Liver (tissue), 9 donors: ENCODE measurements around the gene PLA2G5. TPM values are rescaled to one million over a fixed set of nuclear protein-coding genes. Genes with fewer than 3 reads are reported as not detected.

Experiments used
- DNase-seq: peaks from one replicate; pipeline ENCODE4 v3.0.0-alpha.2; 2017; ENCODE audit warnings: low spot score
- H3K27ac ChIP-seq, 2 donors: one replicate each; pipeline ENCODE4 v1.7.0; 2013; ENCODE audit warnings: inconsistent platforms in 2 of 2, low read length in 2 of 2, control low read depth in 1 of 2, low read depth in 1 of 2, mild to moderate bottlenecking in 1 of 2
- H3K27me3 ChIP-seq, 4 donors: one replicate each; pipeline versions ENCODE4 v1.6.1 to v1.7.0; 2013; ENCODE audit warnings: low read length in 3 of 4, inconsistent platforms in 1 of 4, mild to moderate bottlenecking in 1 of 4, moderate library complexity in 1 of 4; ENCODE audit not compliant: control insufficient read depth in 4 of 4, insufficient read depth in 4 of 4
- H3K36me3 ChIP-seq, 4 donors: one replicate each; pipeline versions ENCODE4 v1.6.1 to v1.7.0; 2013; ENCODE audit warnings: low read length in 3 of 4, mild to moderate bottlenecking in 3 of 4, low read depth in 1 of 4, moderate library complexity in 1 of 4; ENCODE audit not compliant: control insufficient read depth in 4 of 4, insufficient read depth in 3 of 4
- H3K4me1 ChIP-seq, 4 donors: one replicate each; pipeline versions ENCODE4 v1.6.1 to v1.7.0; 2013; ENCODE audit warnings: low read length in 3 of 4, mild to moderate bottlenecking in 3 of 4, moderate library complexity in 1 of 4; ENCODE audit not compliant: control insufficient read depth in 4 of 4, insufficient read depth in 4 of 4
- H3K4me3 ChIP-seq, 3 donors: one replicate each; pipeline versions ENCODE4 v1.6.1 to v1.7.0; 2013; ENCODE audit warnings: low read length in 3 of 3, control low read depth in 1 of 3, low read depth in 1 of 3, mild to moderate bottlenecking in 1 of 3
- H3K9ac ChIP-seq, 2 donors: one replicate each; pipeline ENCODE4 v1.7.0; 2013; ENCODE audit warnings: low read length in 2 of 2, mild to moderate bottlenecking in 2 of 2, moderate library complexity in 2 of 2, control low read depth in 1 of 2, low read depth in 1 of 2
- H3K9me3 ChIP-seq, 4 donors: one replicate each; pipeline versions ENCODE4 v1.6.1 to v1.7.0; 2013; ENCODE audit warnings: low read length in 3 of 4; ENCODE audit not compliant: control insufficient read depth in 4 of 4
- CTCF ChIP-seq: fragments of 150-350 bp; IDR thresholded peaks from 2 replicates; pipeline ENCODE4 v1.5.1; 2017; ENCODE audit warnings: improper control_type of control experiment, low read depth, low read length; ENCODE audit not compliant: missing input control
- EGR1 ChIP-seq, 2 donors: IDR thresholded peaks; 2 replicates each; pipeline ENCODE4 v1.6.1; 2016 to 2018; ENCODE audit warnings: antibody characterized with exemption in 2 of 2, low read depth in 2 of 2
- FOXA1 ChIP-seq: IDR thresholded peaks from 2 replicates; pipeline ENCODE4 v1.6.1; 2016; ENCODE audit warnings: antibody characterized with exemption
- HNF4G ChIP-seq: IDR thresholded peaks from 2 replicates; pipeline ENCODE4 v1.6.1; 2016; ENCODE audit warnings: antibody characterized with exemption
- JUND ChIP-seq, 2 donors: IDR thresholded peaks; 2 replicates each; pipeline ENCODE4 v1.6.1; 2016; ENCODE audit warnings: antibody characterized with exemption in 2 of 2
- NR2F2 ChIP-seq: IDR thresholded peaks from 2 replicates; pipeline ENCODE4 v1.6.1; 2016; ENCODE audit warnings: antibody characterized with exemption
- RAD21 ChIP-seq, 2 donors: IDR thresholded peaks; 2 replicates each; pipeline ENCODE4 v1.6.1; 2016; ENCODE audit warnings: antibody characterized with exemption in 2 of 2, mild to moderate bottlenecking in 2 of 2
- RXRA ChIP-seq, 2 donors: IDR thresholded peaks; 2 replicates each; pipeline ENCODE4 v1.6.1; 2017 to 2018; ENCODE audit warnings: antibody characterized with exemption in 2 of 2, mild to moderate bottlenecking in 1 of 2
- SP1 ChIP-seq: IDR thresholded peaks from 2 replicates; pipeline ENCODE4 v1.6.1; 2018; ENCODE audit warnings: antibody characterized with exemption, mild to moderate bottlenecking
- TAF1 ChIP-seq: conservative IDR thresholded peaks from 2 replicates; pipeline ENCODE4 v1.6.1; 2016; ENCODE audit warnings: antibody characterized with exemption, mild to moderate bottlenecking
- YY1 ChIP-seq: IDR thresholded peaks from 2 replicates; pipeline ENCODE4 v1.6.1; 2016; ENCODE audit warnings: antibody characterized with exemption, mild to moderate bottlenecking
- ZBTB33 ChIP-seq: IDR thresholded peaks from 2 replicates; pipeline ENCODE4 v1.6.1; 2016; ENCODE audit warnings: antibody characterized with exemption
- WGBS: extraction: QIAGEN DNeasy Blood & Tissue Kit; methylation state at CpG from one replicate; pipeline ENCODE4 v1.1.7; 2013; 5-methylcytosine and 5-hydroxymethylcytosine counted together
- polyA plus RNA-seq, 2 donors: library from polyadenylated mRNA; stranded (reverse) in 1 of 2; unstranded in 1 of 2; fragments of 200-250 nt in 1 of 2; fragments of >200 nt in 1 of 2; fragmentation: Nextera tagmentation in 1 of 2; extraction: Ambion mirVana in 1 of 2; gene quantifications; one replicate each; pipeline versions ENCODE4 v1.2.1 to v1.2.3, GENCODE V29; 2013 to 2015
- total RNA-seq, 2 donors: library from RNA; depleted of rRNA; stranded (reverse); fragments of >200 nt; gene quantifications; one replicate each; pipeline ENCODE4 v1.2.3, GENCODE V29; 2014
- TF ChIP-seq, protein P1 (sequence below): IDR thresholded peaks from 2 replicates; pipeline ENCODE4 v1.6.1; 2016; ENCODE audit warnings: antibody characterized with exemption, mild to moderate bottlenecking
- TF ChIP-seq, protein P2 (sequence below): IDR thresholded peaks from 2 replicates; pipeline ENCODE4 v1.6.1; 2016; ENCODE audit warnings: antibody characterized with exemption
- donor health status: healthy.
- donor health status: healthy.
- donor health status: healthy.
- donor health status: healthy.
- donor health status: healthy.

Gene PLA2G5
- total and polyA plus RNA-seq, 4 donors: 2.0 to 2.9 (median 2.3) TPM; not detected in 1

DNA sequence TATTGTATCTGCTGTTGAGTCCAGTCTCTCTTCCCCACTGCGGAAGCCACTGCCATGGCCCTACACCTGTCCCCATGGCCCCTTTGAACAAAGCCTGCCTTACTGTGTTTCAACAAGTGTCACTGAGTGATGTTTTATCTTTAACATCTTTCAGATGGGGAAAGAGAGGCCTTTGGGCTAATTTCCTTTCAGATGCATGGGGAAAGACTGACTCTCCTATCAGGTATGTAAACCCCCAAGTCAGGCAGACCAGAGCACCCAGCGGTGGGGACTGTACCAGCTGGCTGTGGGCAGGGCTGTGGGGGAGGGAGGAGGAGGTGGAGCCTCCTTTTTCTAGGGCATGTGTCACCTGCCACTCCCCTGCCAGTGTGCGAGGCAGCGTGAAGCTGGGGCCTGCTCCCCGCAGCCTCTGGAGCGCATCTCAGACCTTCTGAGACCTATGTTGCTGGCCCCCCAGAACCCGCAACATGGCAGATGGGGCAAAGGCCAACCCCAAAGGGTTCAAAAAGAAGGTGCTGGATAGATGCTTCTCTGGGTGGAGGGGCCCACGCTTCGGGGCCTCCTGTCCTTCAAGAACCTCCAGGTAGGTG, 69.1 kb downstream of the PLA2G5 start, which contains the start of gene PLA2G2F:
Gene PLA2G2F, plus strand, starts transcription at position 363 of the 590 bp plus-strand sequence. Its CDS starts 105 bp downstream, at position 468.
- Histone ChIP-seq H3K27ac (no peak within 1 kb of the TSS), H3K9ac (no peak within 1 kb of the TSS), H3K36me3 (no peaks in the 10 kb centered on the region), H3K27me3 (no peaks in the 10 kb centered on the region), H3K4me1 (no peaks in the 10 kb centered on the region), H3K4me3 (no peak within 1 kb of the TSS), H3K9me3 (no peaks in the 10 kb centered on the region)
- DNase-seq: no peak
- TF ChIP-seq HNF4G (no peak), SP1 (no peak), RXRA (IDR thresholded peaks at IDR 0.05) (no peak), NR2F2 (no peak)
- WGBS: 92% methylated on average over 9 of the region's 9 CpGs

DNA sequence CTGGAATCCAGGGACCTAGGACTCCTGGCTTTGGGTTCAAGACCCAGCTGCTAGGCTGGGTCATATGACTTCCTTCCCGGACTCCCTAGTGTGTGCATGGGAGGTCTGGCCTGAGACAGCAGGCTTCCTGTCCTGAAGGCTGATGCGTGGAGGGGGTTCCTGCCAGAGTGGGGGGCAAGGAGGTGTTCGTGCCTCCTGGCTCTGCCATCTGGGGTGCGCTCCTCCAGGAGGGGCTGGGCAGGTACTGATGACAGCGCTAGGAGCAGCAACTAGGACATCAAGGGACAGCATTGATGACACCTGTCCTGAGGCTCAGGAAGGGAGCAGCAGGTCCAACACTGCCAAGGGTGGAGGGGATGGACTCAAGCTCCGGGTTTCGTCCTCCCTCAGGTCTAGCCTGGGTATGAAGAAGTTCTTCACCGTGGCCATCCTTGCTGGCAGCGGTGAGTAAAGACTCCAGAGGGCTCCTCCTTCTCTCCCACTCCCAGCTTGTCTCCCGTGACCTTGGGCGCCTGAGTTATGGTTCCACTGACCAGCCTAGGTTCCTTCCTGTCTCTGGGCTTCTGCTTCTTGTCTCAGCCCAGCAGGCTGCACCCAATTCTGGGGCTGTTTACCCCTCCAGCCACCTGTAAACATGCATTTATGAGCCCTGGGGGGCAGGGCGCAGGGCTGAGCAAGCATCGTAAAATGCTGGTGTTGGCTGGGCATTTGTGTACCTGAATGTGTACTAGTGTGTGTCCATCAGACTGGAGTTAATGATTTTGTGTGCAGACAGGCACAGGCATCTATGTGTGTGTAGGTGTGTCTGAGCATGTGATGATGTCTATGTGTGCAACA, 70.0 kb downstream of the PLA2G5 start:
- no peak for DNase-seq

DNA sequence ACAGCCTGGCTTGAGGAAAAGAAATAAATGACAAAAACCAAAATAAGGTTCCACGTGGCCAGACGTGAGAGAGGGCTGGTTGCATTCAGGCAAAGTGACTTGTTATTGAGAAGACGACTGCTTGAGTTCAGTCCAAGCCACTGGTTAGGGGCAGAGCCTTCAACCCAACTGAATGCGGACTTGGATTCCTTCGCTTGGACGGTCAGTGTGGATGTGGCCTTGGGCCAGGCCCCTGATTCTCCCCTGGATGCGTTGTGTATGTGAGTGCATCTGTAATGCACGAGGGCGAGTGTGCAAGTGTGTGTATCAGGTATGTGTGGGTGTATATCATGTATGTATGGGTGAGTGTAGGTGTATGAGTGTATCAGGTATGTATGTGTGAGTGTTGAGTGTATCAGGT, 71.0 kb downstream of the PLA2G5 start:
- Histone ChIP-seq H3K4me1 (no peaks in the 10 kb centered on the region), H3K27me3 (no peaks in the 10 kb centered on the region), H3K9me3 (no peaks in the 10 kb centered on the region), H3K9ac (no peak overlapping the region), H3K4me3 (no peak overlapping the region), H3K36me3 (no peaks in the 10 kb centered on the region), H3K27ac (no peak overlapping the region)
- 90% methylated on average over 9 of the region's 9 CpGs for WGBS
- DNase-seq: no peak
- TF ChIP-seq HNF4G: no peak
- no peak for TF ChIP-seq SP1
- TF ChIP-seq YY1: no peak
- TF ChIP-seq ZBTB33: no peak
- no peak for TF ChIP-seq FOXA1
- TF ChIP-seq, protein P1, sequence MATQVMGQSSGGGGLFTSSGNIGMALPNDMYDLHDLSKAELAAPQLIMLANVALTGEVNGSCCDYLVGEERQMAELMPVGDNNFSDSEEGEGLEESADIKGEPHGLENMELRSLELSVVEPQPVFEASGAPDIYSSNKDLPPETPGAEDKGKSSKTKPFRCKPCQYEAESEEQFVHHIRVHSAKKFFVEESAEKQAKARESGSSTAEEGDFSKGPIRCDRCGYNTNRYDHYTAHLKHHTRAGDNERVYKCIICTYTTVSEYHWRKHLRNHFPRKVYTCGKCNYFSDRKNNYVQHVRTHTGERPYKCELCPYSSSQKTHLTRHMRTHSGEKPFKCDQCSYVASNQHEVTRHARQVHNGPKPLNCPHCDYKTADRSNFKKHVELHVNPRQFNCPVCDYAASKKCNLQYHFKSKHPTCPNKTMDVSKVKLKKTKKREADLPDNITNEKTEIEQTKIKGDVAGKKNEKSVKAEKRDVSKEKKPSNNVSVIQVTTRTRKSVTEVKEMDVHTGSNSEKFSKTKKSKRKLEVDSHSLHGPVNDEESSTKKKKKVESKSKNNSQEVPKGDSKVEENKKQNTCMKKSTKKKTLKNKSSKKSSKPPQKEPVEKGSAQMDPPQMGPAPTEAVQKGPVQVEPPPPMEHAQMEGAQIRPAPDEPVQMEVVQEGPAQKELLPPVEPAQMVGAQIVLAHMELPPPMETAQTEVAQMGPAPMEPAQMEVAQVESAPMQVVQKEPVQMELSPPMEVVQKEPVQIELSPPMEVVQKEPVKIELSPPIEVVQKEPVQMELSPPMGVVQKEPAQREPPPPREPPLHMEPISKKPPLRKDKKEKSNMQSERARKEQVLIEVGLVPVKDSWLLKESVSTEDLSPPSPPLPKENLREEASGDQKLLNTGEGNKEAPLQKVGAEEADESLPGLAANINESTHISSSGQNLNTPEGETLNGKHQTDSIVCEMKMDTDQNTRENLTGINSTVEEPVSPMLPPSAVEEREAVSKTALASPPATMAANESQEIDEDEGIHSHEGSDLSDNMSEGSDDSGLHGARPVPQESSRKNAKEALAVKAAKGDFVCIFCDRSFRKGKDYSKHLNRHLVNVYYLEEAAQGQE: no peak
- TF ChIP-seq CTCF: no peak
- no peak for TF ChIP-seq RAD21 (IDR thresholded peaks at IDR 0.05)
- no peak for TF ChIP-seq JUND (IDR thresholded peaks at IDR 0.05)
- TF ChIP-seq, protein P2, sequence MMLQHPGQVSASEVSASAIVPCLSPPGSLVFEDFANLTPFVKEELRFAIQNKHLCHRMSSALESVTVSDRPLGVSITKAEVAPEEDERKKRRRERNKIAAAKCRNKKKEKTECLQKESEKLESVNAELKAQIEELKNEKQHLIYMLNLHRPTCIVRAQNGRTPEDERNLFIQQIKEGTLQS: no peak
- TF ChIP-seq RXRA (IDR thresholded peaks at IDR 0.05): no peak

More for the DNA sequence above, 70.0 kb downstream of the PLA2G5 start:
- Histone ChIP-seq H3K4me3 (no peak overlapping the region), H3K27ac (no peak overlapping the region), H3K27me3 (no peaks in the 10 kb centered on the region), H3K9me3 (no peaks in the 10 kb centered on the region), H3K9ac (no peak overlapping the region), H3K36me3 (no peaks in the 10 kb centered on the region), H3K4me1 (no peaks in the 10 kb centered on the region)
- 90% methylated on average over 13 of the region's 13 CpGs for WGBS
- TF ChIP-seq RXRA (IDR thresholded peaks at IDR 0.05) (no peak), TAF1 (no peak), SP1 (no peak), EGR1 (IDR thresholded peaks at IDR 0.05; ENCODE audit: low read depth in 2 of 2) (no peak), ZBTB33 (no peak), RAD21 (IDR thresholded peaks at IDR 0.05) (no peak)
